ENCODE data around the gene KRTAP5-10.
"Not testable (repeated sequence)": the region's sequence is repeated elsewhere in the genome, so short reads cannot be mapped to it uniquely, and the experiment has no call there.

GRCh38 chr11:71585673-71586072 lies 20.3 kb downstream of the KRTAP5-10 start:
- not testable (repeated sequence) for TF ChIP-seq POLR2A, TAF1, POLR2AphosphoS5, SPI1, POU2F2 (IDR thresholded peaks at IDR 0.05; ENCODE audit: low read depth, low read length)
